Upper lobe of right lung (tissue), 1 donor: Measurements from ENCODE around the gene PLEKHN1. TPM values are rescaled to one million over a fixed set of nuclear protein-coding genes. Genes with fewer than 3 reads are reported as not detected.

Experiments used
- ATAC-seq: fragments of 200-7000 bp; cut with Tn5 transposase; one replicate; pipeline ENCODE4 v1.9.1; 2020; ENCODE audit warnings: mild to moderate bottlenecking, moderate library complexity
- DNase-seq: peaks from one replicate; pipeline ENCODE4 v3.0.0-alpha.2; 2020
- H3K27ac ChIP-seq: fragments of 200-600 bp; one replicate; pipeline ENCODE4 v1.8.0; 2022
- H3K27me3 ChIP-seq: fragments of 200-600 bp; one replicate; pipeline ENCODE4 v1.8.0; 2022; ENCODE audit warnings: mild to moderate bottlenecking
- H3K36me3 ChIP-seq: fragments of 200-600 bp; one replicate; pipeline ENCODE4 v1.8.0; 2022
- H3K4me1 ChIP-seq: fragments of 200-600 bp; one replicate; pipeline ENCODE4 v1.8.0; 2022
- H3K4me3 ChIP-seq: fragments of 200-600 bp; one replicate; pipeline ENCODE4 v1.8.0; 2022; ENCODE audit warnings: mild to moderate bottlenecking
- H3K9me3 ChIP-seq: fragments of 200-600 bp; one replicate; pipeline ENCODE4 v1.8.0; 2022
- CTCF ChIP-seq: fragments of 200-600 bp; IDR thresholded peaks from one replicate; pipeline ENCODE4 v1.8.0; 2022; ENCODE audit warnings: antibody characterized with exemption
- intact Hi-C: fragments of 100-400 bp; cut with DNase I; formaldehyde crosslinking; loops from one replicate; pipeline ENCODE4 v1.11.0; 2022
- total RNA-seq: library from RNA; stranded (reverse); fragmentation: NEBNext Ultra II Directional; extraction: Animal tissue kit (Norgen Biotek cat#: 25700); gene quantifications from one replicate; pipeline ENCODE4 v1.2.1, GENCODE V29; 2021
- donor health status: DM: no; HTN: yes; CAD: no; lungs with severe emphysema.

PLEKHN1 gene
- total RNA-seq, 1 donor from 2014 or later, result 2.1 TPM

GRCh38 chr1:919271-919872, 46.9 kb upstream of the PLEKHN1 start:
- no peak overlapping the region for H3K27ac ChIP-seq
- no peak for TF ChIP-seq CTCF
- intact Hi-C loops, result no loop called here
- DNase-seq, result no peak
- peaks cover 24% of the 10 kb centered on the region for H3K4me1 ChIP-seq
- no peak for ATAC-seq
- H3K4me3 ChIP-seq, result no peak overlapping the region
- no peaks in the 10 kb centered on the region for H3K36me3 ChIP-seq
- no peaks in the 10 kb centered on the region for H3K9me3 ChIP-seq
- H3K27me3 ChIP-seq, result peaks cover 87% of the 10 kb centered on the region

GRCh38 chr1:920010-920409, 46.3 kb upstream of the PLEKHN1 start:
- Histone ChIP-seq H3K4me1 (peaks cover 30% of the 10 kb centered on the region), H3K27ac (no peak overlapping the region), H3K36me3 (no peaks in the 10 kb centered on the region), H3K27me3 (peaks cover 87% of the 10 kb centered on the region), H3K9me3 (no peaks in the 10 kb centered on the region), H3K4me3 (no peak overlapping the region)
- DNase-seq (peak; percentile 84), ATAC-seq (no peak)
- no peak for TF ChIP-seq CTCF
- intact Hi-C loops, result no loop called here

GRCh38 chr1:920521-920920, 45.8 kb upstream of the PLEKHN1 start:
- no peak overlapping the region for H3K4me3 ChIP-seq
- TF ChIP-seq CTCF, result no peak
- peaks cover 85% of the 10 kb centered on the region for H3K27me3 ChIP-seq
- H3K9me3 ChIP-seq, result no peaks in the 10 kb centered on the region
- DNase-seq, result no peak
- H3K36me3 ChIP-seq, result no peaks in the 10 kb centered on the region
- H3K27ac ChIP-seq, result no peak overlapping the region
- intact Hi-C loops, result no loop called here
- no peak for ATAC-seq
- peaks cover 33% of the 10 kb centered on the region for H3K4me1 ChIP-seq

GRCh38 chr1:921011-921837, 45.1 kb upstream of the PLEKHN1 start:
- Histone ChIP-seq H3K4me3 (no peak overlapping the region), H3K36me3 (no peaks in the 10 kb centered on the region), H3K4me1 (peaks cover 38% of the 10 kb centered on the region), H3K9me3 (no peaks in the 10 kb centered on the region), H3K27me3 (peaks cover 85% of the 10 kb centered on the region), H3K27ac (no peak overlapping the region)
- peak; percentile 80 for DNase-seq
- peak; percentile 71 for ATAC-seq
- intact Hi-C loops, result no loop called here
- peak; percentile 52 for TF ChIP-seq CTCF

GRCh38 chr1:923131-923990, 42.9 kb upstream of the PLEKHN1 start, which contains the start of gene SAMD11:
SAMD11 (plus strand) TSS chr1:923923; CDS start chr1:924432, 509 bp downstream.
- no peak for TF ChIP-seq CTCF
- Histone ChIP-seq H3K36me3 (no peaks in the 10 kb centered on the region), H3K27ac (no peak within 1 kb of the TSS), H3K4me3 (peak within 1 kb of the TSS; percentile 44), H3K9me3 (no peaks in the 10 kb centered on the region), H3K4me1 (peaks cover 33% of the 10 kb centered on the region), H3K27me3 (peaks cover 83% of the 10 kb centered on the region)
- ATAC-seq (peak; percentile 74), DNase-seq (peak; percentile 90)
- intact Hi-C loops, result no loop called here
